ENCODE measurements around the gene CHML.
"Not testable (repeated sequence)": the region's sequence is repeated elsewhere in the genome, so short reads cannot be mapped to it uniquely, and the experiment has no call there.

CHML gene

DNA sequence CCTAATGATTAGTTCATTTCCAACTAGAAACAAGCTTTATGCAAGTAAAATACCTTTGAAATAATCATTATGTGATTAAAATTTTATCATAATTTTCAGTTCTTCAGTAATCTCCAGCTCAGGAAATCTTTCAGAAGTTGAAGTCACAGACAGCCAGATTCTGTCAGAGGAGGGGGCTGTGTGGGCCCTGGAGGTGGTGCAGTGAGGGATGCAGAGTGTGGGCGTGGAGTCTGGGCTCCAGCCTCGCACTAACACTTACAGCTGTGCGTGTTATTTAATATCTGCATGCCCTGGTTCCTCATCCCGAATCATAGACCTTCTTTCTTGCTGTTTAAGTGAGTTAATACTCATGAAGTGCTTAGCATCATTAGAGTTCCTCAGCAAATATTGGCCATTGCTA is 35.8 kb upstream of the CHML start:
- H3K4me1 ChIP-seq (ENCODE audit: control insufficient read depth, insufficient read depth, low read length), result no peaks in the 10 kb centered on the region
- H3K9me3 ChIP-seq (ENCODE audit: control insufficient read depth, low read length), result no peaks in the 10 kb centered on the region
- H3K27me3 ChIP-seq (ENCODE audit: control insufficient read depth, insufficient read depth, low read length, poor library complexity, severe bottlenecking), result no peaks in the 10 kb centered on the region
- no peak overlapping the region for H3K4me3 ChIP-seq (ENCODE audit: insufficient read depth, low read depth, low read length)
- H3K27ac ChIP-seq (ENCODE audit: insufficient read depth, low read depth, low read length, poor library complexity, severe bottlenecking), result no peak overlapping the region
- H3K36me3 ChIP-seq (ENCODE audit: control insufficient read depth, insufficient read depth, low read length), result no peaks in the 10 kb centered on the region
- 88 to 89% methylated on average over 4 of the region's 4 CpGs for WGBS, 2 experiments

- Histone ChIP-seq H3K9me3 (ENCODE audit: control insufficient read depth, low read length) (no peaks in the 10 kb centered on the region), H3K36me3 (ENCODE audit: control insufficient read depth, insufficient read depth, low read length) (no peaks in the 10 kb centered on the region), H3K4me1 (ENCODE audit: control insufficient read depth, insufficient read depth, low read length) (no peaks in the 10 kb centered on the region), H3K27ac (ENCODE audit: insufficient read depth, low read depth, low read length, poor library complexity, severe bottlenecking) (no peak overlapping the region), H3K4me3 (ENCODE audit: insufficient read depth, low read depth, low read length) (no peak overlapping the region), H3K27me3 (ENCODE audit: control insufficient read depth, insufficient read depth, low read length, poor library complexity, severe bottlenecking) (no peaks in the 10 kb centered on the region)
- no CpG with 5 or more reads among the region's 1 CpG for WGBS, 2 experiments
Measured at GRCh38 chr1:241674805-241675384, 34.7 kb upstream of the CHML start.

GRCh38 chr1:241672301-241672700 is 32.1 kb upstream of the CHML start:
- Histone ChIP-seq H3K36me3 (ENCODE audit: control insufficient read depth, insufficient read depth, low read length) (no peaks in the 10 kb centered on the region), H3K4me1 (ENCODE audit: control insufficient read depth, insufficient read depth, low read length) (no peaks in the 10 kb centered on the region), H3K9me3 (ENCODE audit: control insufficient read depth, low read length) (no peaks in the 10 kb centered on the region), H3K4me3 (ENCODE audit: insufficient read depth, low read depth, low read length) (no peak overlapping the region), H3K27me3 (ENCODE audit: control insufficient read depth, insufficient read depth, low read length, poor library complexity, severe bottlenecking) (no peaks in the 10 kb centered on the region), H3K27ac (ENCODE audit: insufficient read depth, low read depth, low read length, poor library complexity, severe bottlenecking) (no peak overlapping the region)
- 93 to 100% methylated on average over 1 of the region's 1 CpG for WGBS, 2 experiments

- WGBS, 2 experiments, result 99 to 100% methylated on average over 3 of the region's 3 CpGs
- H3K27me3 ChIP-seq (ENCODE audit: control insufficient read depth, insufficient read depth, low read length, poor library complexity, severe bottlenecking), result no peaks in the 10 kb centered on the region
- H3K27ac ChIP-seq (ENCODE audit: insufficient read depth, low read depth, low read length, poor library complexity, severe bottlenecking), result no peak overlapping the region
- H3K36me3 ChIP-seq (ENCODE audit: control insufficient read depth, insufficient read depth, low read length), result no peaks in the 10 kb centered on the region
- no peaks in the 10 kb centered on the region for H3K4me1 ChIP-seq (ENCODE audit: control insufficient read depth, insufficient read depth, low read length)
- no peaks in the 10 kb centered on the region for H3K9me3 ChIP-seq (ENCODE audit: control insufficient read depth, low read length)
- no peak overlapping the region for H3K4me3 ChIP-seq (ENCODE audit: insufficient read depth, low read depth, low read length)
Measured at GRCh38 chr1:241666419-241666818, 26.2 kb upstream of the CHML start.

DNA sequence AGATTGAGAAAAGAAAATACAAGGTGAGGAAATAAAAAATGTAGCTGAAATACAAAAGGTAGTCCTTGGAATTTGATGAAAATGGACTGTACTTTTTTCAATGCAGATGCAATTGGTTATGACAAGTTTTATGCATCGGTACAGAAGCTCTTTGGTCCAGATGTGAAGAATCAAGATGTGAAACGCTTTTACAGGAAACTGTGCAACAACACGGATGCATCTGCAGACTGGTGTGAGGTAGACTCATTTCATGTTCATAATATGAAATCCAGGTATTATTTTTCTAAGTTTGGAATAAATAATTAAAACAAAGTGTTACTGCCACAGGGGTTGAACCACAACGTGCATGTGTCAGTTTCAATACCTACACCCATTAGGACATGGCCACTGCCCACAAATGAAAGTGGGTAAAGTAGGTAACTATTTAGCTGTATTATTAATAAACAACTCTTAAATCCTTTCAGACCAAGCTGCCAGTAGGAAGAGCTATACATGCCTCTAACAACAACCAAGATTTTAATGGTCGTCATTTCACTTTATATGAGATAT is 20.3 kb upstream of the CHML start:
- H3K9me3 ChIP-seq (ENCODE audit: control insufficient read depth, low read length), result no peaks in the 10 kb centered on the region
- WGBS, 2 experiments, result 95% methylated on average over 4 to 5 of the region's 5 CpGs
- H3K27me3 ChIP-seq (ENCODE audit: control insufficient read depth, insufficient read depth, low read length, poor library complexity, severe bottlenecking), result no peaks in the 10 kb centered on the region
- H3K4me1 ChIP-seq (ENCODE audit: control insufficient read depth, insufficient read depth, low read length), result no peaks in the 10 kb centered on the region
- no peak overlapping the region for H3K4me3 ChIP-seq (ENCODE audit: insufficient read depth, low read depth, low read length)
- H3K27ac ChIP-seq (ENCODE audit: insufficient read depth, low read depth, low read length, poor library complexity, severe bottlenecking), result no peak overlapping the region
- no peaks in the 10 kb centered on the region for H3K36me3 ChIP-seq (ENCODE audit: control insufficient read depth, insufficient read depth, low read length)

DNA sequence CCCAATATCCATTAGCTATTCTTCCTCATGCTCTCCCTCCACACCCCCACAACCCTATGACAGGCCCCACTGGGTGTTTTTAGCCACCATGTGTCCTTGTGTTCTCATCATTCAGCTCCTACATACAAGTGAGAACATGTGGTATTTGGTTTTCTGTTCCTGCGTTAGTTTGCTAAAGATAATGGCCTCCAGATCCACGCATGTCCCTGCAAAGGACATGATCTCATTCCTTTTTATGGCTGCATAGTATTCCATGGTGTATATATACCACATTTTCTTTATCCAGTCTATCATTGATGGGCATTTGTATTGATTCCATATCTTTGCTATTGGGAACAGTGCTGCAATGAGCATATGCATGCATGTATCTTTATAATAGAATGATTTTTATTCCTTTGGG is 18.8 kb upstream of the CHML start:
- not testable (repeated sequence) for H3K27ac ChIP-seq (ENCODE audit: insufficient read depth, low read depth, low read length, poor library complexity, severe bottlenecking); H3K4me3 ChIP-seq (ENCODE audit: insufficient read depth, low read depth, low read length); H3K27me3 ChIP-seq (ENCODE audit: control insufficient read depth, insufficient read depth, low read length, poor library complexity, severe bottlenecking); H3K36me3 ChIP-seq (ENCODE audit: control insufficient read depth, insufficient read depth, low read length); H3K4me1 ChIP-seq (ENCODE audit: control insufficient read depth, insufficient read depth, low read length); H3K9me3 ChIP-seq (ENCODE audit: control insufficient read depth, low read length)
- 83 to 93% methylated on average over 2 of the region's 2 CpGs for WGBS, 2 experiments

- no peaks in the 10 kb centered on the region for H3K27me3 ChIP-seq (ENCODE audit: control insufficient read depth, insufficient read depth, low read length, poor library complexity, severe bottlenecking)
- H3K9me3 ChIP-seq (ENCODE audit: control insufficient read depth, low read length), result no peaks in the 10 kb centered on the region
- 92 to 97% methylated on average over 3 of the region's 3 CpGs for WGBS, 2 experiments
- H3K27ac ChIP-seq (ENCODE audit: insufficient read depth, low read depth, low read length, poor library complexity, severe bottlenecking), result no peak overlapping the region
- H3K36me3 ChIP-seq (ENCODE audit: control insufficient read depth, insufficient read depth, low read length), result no peaks in the 10 kb centered on the region
- no peaks in the 10 kb centered on the region for H3K4me1 ChIP-seq (ENCODE audit: control insufficient read depth, insufficient read depth, low read length)
- H3K4me3 ChIP-seq (ENCODE audit: insufficient read depth, low read depth, low read length), result no peak overlapping the region
Measured at GRCh38 chr1:241658081-241658793, 18.1 kb upstream of the CHML start.

GRCh38 chr1:241654641-241655040 is 14.5 kb upstream of the CHML start:
- Histone ChIP-seq H3K9me3 (ENCODE audit: control insufficient read depth, low read length) (no peaks in the 10 kb centered on the region), H3K27me3 (ENCODE audit: control insufficient read depth, insufficient read depth, low read length, poor library complexity, severe bottlenecking) (no peaks in the 10 kb centered on the region), H3K4me3 (ENCODE audit: insufficient read depth, low read depth, low read length) (no peak overlapping the region), H3K36me3 (ENCODE audit: control insufficient read depth, insufficient read depth, low read length) (no peaks in the 10 kb centered on the region), H3K4me1 (ENCODE audit: control insufficient read depth, insufficient read depth, low read length) (no peaks in the 10 kb centered on the region), H3K27ac (ENCODE audit: insufficient read depth, low read depth, low read length, poor library complexity, severe bottlenecking) (no peak overlapping the region)
- 83 to 95% methylated on average over 1 of the region's 1 CpG for WGBS, 2 experiments

DNA sequence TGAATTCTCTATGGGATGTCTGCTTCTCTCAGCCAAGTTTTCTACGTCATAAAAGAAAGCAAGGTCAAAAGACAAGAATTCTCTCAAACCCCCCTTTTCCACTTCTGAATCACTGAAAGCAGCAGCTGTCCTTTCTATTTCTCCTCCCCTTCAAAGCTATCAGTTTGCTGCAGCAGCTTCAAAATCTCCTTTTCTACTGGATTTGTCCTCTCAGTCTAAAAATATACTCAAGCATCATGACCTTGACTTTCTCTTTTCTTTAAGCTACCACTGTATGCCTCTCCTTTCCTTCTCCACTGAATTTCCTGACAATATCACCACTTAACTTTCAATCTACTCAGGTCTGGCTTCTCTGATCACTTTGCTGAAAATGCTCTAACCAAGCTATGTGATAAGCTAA is 13.8 kb upstream of the CHML start:
- Histone ChIP-seq H3K27me3 (ENCODE audit: control insufficient read depth, insufficient read depth, low read length, poor library complexity, severe bottlenecking) (no peaks in the 10 kb centered on the region), H3K27ac (ENCODE audit: insufficient read depth, low read depth, low read length, poor library complexity, severe bottlenecking) (no peak overlapping the region), H3K4me1 (ENCODE audit: control insufficient read depth, insufficient read depth, low read length) (no peaks in the 10 kb centered on the region), H3K4me3 (ENCODE audit: insufficient read depth, low read depth, low read length) (no peak overlapping the region), H3K36me3 (ENCODE audit: control insufficient read depth, insufficient read depth, low read length) (no peaks in the 10 kb centered on the region), H3K9me3 (ENCODE audit: control insufficient read depth, low read length) (no peaks in the 10 kb centered on the region)
- 86 to 91% methylated on average over 1 of the region's 1 CpG for WGBS, 2 experiments

- Histone ChIP-seq H3K4me1 (ENCODE audit: control insufficient read depth, insufficient read depth, low read length) (no peaks in the 10 kb centered on the region), H3K4me3 (ENCODE audit: insufficient read depth, low read depth, low read length) (no peak within 1 kb of the TSS), H3K36me3 (ENCODE audit: control insufficient read depth, insufficient read depth, low read length) (no peaks in the 10 kb centered on the region), H3K27me3 (ENCODE audit: control insufficient read depth, insufficient read depth, low read length, poor library complexity, severe bottlenecking) (no peaks in the 10 kb centered on the region), H3K9me3 (ENCODE audit: control insufficient read depth, low read length) (no peaks in the 10 kb centered on the region), H3K27ac (ENCODE audit: insufficient read depth, low read depth, low read length, poor library complexity, severe bottlenecking) (no peak within 1 kb of the TSS)
- 82 to 90% methylated on average over 2 of the region's 4 CpGs for WGBS, 2 experiments
Measured at GRCh38 chr1:241652012-241652411, 11.8 kb upstream of the CHML start, which contains the start of gene WDR64. Gene WDR64, plus strand, starts transcription at chr1:241652281. Its CDS starts 204 bp downstream, at chr1:241652485.

Measured in ectodermal cell (in vitro differentiated cells).